Measurements from ENCODE around the gene OGN. TPM values are rescaled to one million over a fixed set of nuclear protein-coding genes. Genes with fewer than 3 reads are reported as not detected.

The OGN gene
- total RNA-seq, 1 donor from 2014 or later, result 10.6 TPM

DNA sequence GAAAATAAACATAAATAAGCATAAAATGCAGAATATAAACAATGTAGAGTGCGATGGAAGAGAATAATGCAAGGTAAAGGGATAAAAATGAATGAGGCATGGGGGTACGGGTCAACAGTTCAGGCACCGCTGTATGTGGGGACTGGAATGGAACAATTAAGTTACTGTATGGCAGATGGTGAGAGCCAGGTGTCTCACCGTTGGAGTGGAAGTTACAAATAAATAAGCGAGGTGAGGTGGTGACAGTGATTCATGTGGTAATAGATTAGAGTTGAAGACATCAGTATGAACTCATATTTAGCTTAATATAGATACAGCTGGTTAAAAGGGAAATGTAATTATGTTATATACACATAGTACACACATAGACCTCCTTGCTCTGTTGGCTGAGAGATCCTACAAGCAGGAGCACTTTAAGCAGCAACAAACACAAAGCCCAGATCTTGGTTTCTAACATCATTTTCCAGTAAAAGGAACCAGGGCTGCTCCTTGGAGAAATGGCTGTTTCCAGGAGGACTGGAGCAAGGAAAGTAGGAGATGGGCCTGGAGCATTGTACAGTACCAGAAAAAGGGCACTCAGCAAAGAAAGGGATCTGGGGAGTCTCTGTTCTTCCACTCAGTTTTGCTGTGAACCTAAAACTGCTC lies 22.2 kb upstream of the OGN start:
- DNase-seq, result no peak
- peak overlapping the region; percentile 14 for H3K27ac ChIP-seq
- no peak for ATAC-seq
- H3K36me3 ChIP-seq, result no peaks in the 10 kb centered on the region
- H3K4me3 ChIP-seq, result no peak overlapping the region
- peaks cover 4% of the 10 kb centered on the region for H3K4me1 ChIP-seq
- H3K9me3 ChIP-seq, result no peaks in the 10 kb centered on the region
- TF ChIP-seq, protein P1, sequence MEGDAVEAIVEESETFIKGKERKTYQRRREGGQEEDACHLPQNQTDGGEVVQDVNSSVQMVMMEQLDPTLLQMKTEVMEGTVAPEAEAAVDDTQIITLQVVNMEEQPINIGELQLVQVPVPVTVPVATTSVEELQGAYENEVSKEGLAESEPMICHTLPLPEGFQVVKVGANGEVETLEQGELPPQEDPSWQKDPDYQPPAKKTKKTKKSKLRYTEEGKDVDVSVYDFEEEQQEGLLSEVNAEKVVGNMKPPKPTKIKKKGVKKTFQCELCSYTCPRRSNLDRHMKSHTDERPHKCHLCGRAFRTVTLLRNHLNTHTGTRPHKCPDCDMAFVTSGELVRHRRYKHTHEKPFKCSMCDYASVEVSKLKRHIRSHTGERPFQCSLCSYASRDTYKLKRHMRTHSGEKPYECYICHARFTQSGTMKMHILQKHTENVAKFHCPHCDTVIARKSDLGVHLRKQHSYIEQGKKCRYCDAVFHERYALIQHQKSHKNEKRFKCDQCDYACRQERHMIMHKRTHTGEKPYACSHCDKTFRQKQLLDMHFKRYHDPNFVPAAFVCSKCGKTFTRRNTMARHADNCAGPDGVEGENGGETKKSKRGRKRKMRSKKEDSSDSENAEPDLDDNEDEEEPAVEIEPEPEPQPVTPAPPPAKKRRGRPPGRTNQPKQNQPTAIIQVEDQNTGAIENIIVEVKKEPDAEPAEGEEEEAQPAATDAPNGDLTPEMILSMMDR (IDR thresholded peaks at IDR 0.05), result no peak
- no peaks in the 10 kb centered on the region for H3K27me3 ChIP-seq
- intact Hi-C loops (cut with DNase I), result no loop called here

GRCh38 chr9:92425474-92425873 lies 21.1 kb upstream of the OGN start:
- intact Hi-C loops (cut with DNase I), result no loop called here
- H3K27me3 ChIP-seq, result no peaks in the 10 kb centered on the region
- no peaks in the 10 kb centered on the region for H3K9me3 ChIP-seq
- H3K4me3 ChIP-seq, result no peak overlapping the region
- H3K4me1 ChIP-seq, result peaks cover 4% of the 10 kb centered on the region
- H3K27ac ChIP-seq, result no peak overlapping the region
- TF ChIP-seq, protein P1 (IDR thresholded peaks at IDR 0.05), result no peak
- no peaks in the 10 kb centered on the region for H3K36me3 ChIP-seq
- ATAC-seq (no peak), DNase-seq (no peak)

DNA sequence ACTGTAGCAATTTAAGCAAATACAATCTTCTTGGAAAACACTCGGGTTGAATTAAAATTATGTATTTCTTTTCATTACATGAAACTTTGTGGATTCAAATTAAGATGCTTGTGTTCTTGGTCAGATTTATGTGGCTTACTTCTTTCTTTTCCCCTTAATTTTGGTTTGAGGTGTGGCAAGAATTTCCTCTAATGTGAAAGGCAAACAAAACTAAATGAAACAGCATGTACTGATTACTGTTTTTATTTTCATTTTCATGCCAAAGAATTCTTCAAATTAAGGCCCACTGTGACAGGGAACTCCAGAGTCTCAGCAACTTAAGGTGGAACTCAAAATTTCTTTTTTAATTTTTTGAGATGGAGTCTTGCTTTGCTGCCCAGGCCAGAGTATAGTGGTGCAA lies 20.0 kb upstream of the OGN start, which contains the start of gene OMD:
Gene OMD (minus strand): TSS at position 132 of the 400 bp plus-strand sequence. CDS start 6,913 bp downstream, outside the sequence.
- ATAC-seq (no peak), DNase-seq (no peak)
- Histone ChIP-seq H3K9me3 (no peaks in the 10 kb centered on the region), H3K27me3 (no peaks in the 10 kb centered on the region), H3K27ac (no peak within 1 kb of the TSS), H3K4me1 (peaks cover 4% of the 10 kb centered on the region), H3K4me3 (peak within 1 kb of the TSS; percentile 25), H3K36me3 (no peaks in the 10 kb centered on the region)
- intact Hi-C loops (cut with DNase I), result no loop called here
- TF ChIP-seq, protein P1 (IDR thresholded peaks at IDR 0.05), result no peak

DNA sequence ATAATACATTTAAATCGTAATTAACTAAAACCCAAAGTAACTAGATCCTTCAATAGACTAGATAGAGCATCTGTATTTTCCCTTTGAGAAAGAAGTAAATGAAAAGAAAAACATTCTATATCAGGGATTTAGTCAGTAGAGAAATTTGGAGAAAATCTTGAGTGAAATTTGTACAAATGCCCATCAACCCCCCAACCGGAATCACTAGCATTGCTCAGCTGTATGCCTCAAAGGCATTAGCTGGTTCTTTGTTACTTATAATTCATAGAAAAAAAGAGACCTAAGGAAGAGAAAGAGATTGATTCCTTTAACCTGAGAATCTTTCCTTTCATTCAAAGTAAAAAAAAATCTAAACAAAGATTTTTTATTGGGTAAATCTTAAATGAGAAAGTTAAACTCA lies 19.2 kb upstream of the OGN start:
- DNase-seq, result no peak
- Histone ChIP-seq H3K36me3 (no peaks in the 10 kb centered on the region), H3K4me3 (peak overlapping the region; percentile 25), H3K27ac (no peak overlapping the region), H3K4me1 (peaks cover 4% of the 10 kb centered on the region), H3K9me3 (no peaks in the 10 kb centered on the region), H3K27me3 (no peaks in the 10 kb centered on the region)
- TF ChIP-seq, protein P1 (IDR thresholded peaks at IDR 0.05), result no peak
- no peak for ATAC-seq
- intact Hi-C loops (cut with DNase I), result no loop called here

- ATAC-seq (no peak), DNase-seq (no peak)
- H3K27me3 ChIP-seq, result no peaks in the 10 kb centered on the region
- TF ChIP-seq, protein P1 (IDR thresholded peaks at IDR 0.05), result no peak
- H3K4me1 ChIP-seq, result peaks cover 4% of the 10 kb centered on the region
- peak overlapping the region; percentile 25 for H3K4me3 ChIP-seq
- H3K36me3 ChIP-seq, result no peaks in the 10 kb centered on the region
- no peak overlapping the region for H3K27ac ChIP-seq
- no peaks in the 10 kb centered on the region for H3K9me3 ChIP-seq
- intact Hi-C loops (cut with DNase I), result no loop called here
Observed at GRCh38 chr9:92422611-92423338, 18.4 kb upstream of the OGN start.
